Stomach (tissue), 9 donors: ENCODE results near the gene GPR171. TPM values are rescaled to one million over a fixed set of nuclear protein-coding genes. Genes with fewer than 3 reads are reported as not detected.
"Not testable (repeated sequence)": the region's sequence is repeated elsewhere in the genome, so short reads cannot be mapped to it uniquely, and the experiment has no call there.

Experiments used
- DNase-seq, 2 donors: peaks; one replicate each; pipeline versions ENCODE4 v3.0.0 to v3.0.0-alpha.2; 2013 to 2019
- H3K27ac ChIP-seq, 5 donors: fragments of 200-600 bp in 4 of 5; sonication (generic) in 4 of 5; one replicate each; pipeline ENCODE4 v1.5.1; 2013 to 2019; ENCODE audit warnings: mild to moderate bottlenecking in 1 of 5, moderate library complexity in 1 of 5
- H3K27me3 ChIP-seq, 3 donors: fragments of 200-600 bp; sonication (generic); one replicate each; pipeline ENCODE4 v1.5.1; 2017 to 2019; ENCODE audit warnings: mixed run types in 1 of 3
- H3K36me3 ChIP-seq, 4 donors: fragments of 200-600 bp; sonication (generic); 1 replicate in 3 of 4; 2 replicates in 1 of 4; pipeline ENCODE4 v1.5.1; 2016 to 2019
- H3K4me1 ChIP-seq, 4 donors: fragments of 200-600 bp; sonication (generic); one replicate each; pipeline ENCODE4 v1.5.1; 2016 to 2019
- H3K4me3 ChIP-seq, 4 donors: fragments of 200-600 bp; sonication (generic) in 3 of 4; one replicate each; pipeline ENCODE4 v1.5.1; 2016 to 2019; ENCODE audit warnings: mild to moderate bottlenecking in 1 of 4
- H3K9me3 ChIP-seq, 4 donors: fragments of 200-600 bp; sonication (generic); one replicate each; pipeline ENCODE4 v1.5.1; 2016 to 2019
- EP300 ChIP-seq: sonication (generic); formaldehyde crosslinking; IDR thresholded peaks from one replicate; pipeline ENCODE4 v1.6.1; 2017; ENCODE audit warnings: antibody characterized with exemption
- POLR2A ChIP-seq, 4 donors: fragments of 450-650 bp; IDR thresholded peaks; one replicate each; pipeline ENCODE4 v1.6.1; 2016; ENCODE audit warnings: antibody characterized with exemption in 4 of 4, control low read depth in 2 of 4, mild to moderate bottlenecking in 1 of 4, moderate library complexity in 1 of 4
- POLR2AphosphoS5 ChIP-seq, 3 donors: sonication (generic); formaldehyde crosslinking; IDR thresholded peaks; one replicate each; pipeline ENCODE4 v1.6.1; 2016; ENCODE audit warnings: antibody characterized with exemption in 3 of 3
- WGBS, 5 donors: extraction: QIAGEN DNeasy Blood & Tissue Kit in 3 of 5; methylation state at CpG; one replicate each; pipeline versions ENCODE4 v1.1.5 to v1.1.7; 2013 to 2018; 5-methylcytosine and 5-hydroxymethylcytosine counted together
- intact Hi-C: fragments of 100-400 bp; cut with DNase I; formaldehyde crosslinking; loops from one replicate; pipeline ENCODE4 v1.15.1; 2023; ENCODE audit warnings: low total_unique reads
- polyA plus RNA-seq, 3 donors: library from polyadenylated mRNA; stranded (reverse); fragments of 200-250 nt; gene quantifications; one replicate each; pipeline ENCODE4 v1.2.3, GENCODE V29; 2013
- total RNA-seq, 5 donors: library from RNA; depleted of rRNA; stranded (reverse); fragments of >200 nt; gene quantifications; one replicate each; pipeline versions ENCODE4 v1.1.0 to v1.2.3, GENCODE V29; 2014 to 2016
- TF ChIP-seq, protein P1 (sequence below), 7 experiments: fragments of 450-650 bp in 4 of 7; fragments of 200-600 bp in 3 of 7; sonication (generic) in 3 of 7; IDR thresholded peaks; one replicate each; pipeline ENCODE4 v1.5.1; 2016 to 2019; ENCODE audit warnings: antibody characterized with exemption in 7 of 7, control low read depth in 2 of 7, mild to moderate bottlenecking in 1 of 7
- donor health status: healthy with polysubstance abuse.
- donor health status: Bipolar disorder and iron deficiency.
- donor health status: healthy.

The GPR171 gene
- total and polyA plus RNA-seq, 8 donors = 0.44 to 37.5 (median 1.4) TPM; not detected in 1

DNA sequence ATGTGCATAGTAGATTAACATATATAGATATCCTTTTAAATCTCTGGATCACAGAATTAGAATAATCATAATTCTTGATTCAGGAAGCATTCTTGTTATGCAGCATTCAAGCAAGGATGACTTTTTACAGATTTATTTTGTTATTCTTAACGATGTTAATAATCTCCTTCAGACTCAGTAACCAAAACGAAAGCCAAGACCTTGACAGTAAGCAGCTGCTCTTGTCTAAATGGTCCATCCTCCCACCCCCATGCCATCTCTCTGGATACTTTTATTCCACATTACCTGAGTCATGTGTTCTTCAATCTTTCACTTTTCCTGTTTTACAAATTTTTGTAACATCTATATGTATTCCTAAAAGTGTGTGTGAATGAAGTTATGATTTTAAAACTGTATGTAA is 33.3 kb upstream of the GPR171 start:
- H3K4me3 ChIP-seq = no peak overlapping the region
- no peaks in the 10 kb centered on the region for H3K36me3 ChIP-seq
- H3K27ac ChIP-seq = peak overlapping the region in 1 of 5 donors; percentile 62
- H3K4me1 ChIP-seq = peaks cover 0 to 28% (median 14%) of the 10 kb centered on the region in 4 donors
- H3K9me3 ChIP-seq = no peaks in the 10 kb centered on the region
- DNase-seq = peak in 1 of 2 donors; percentile 39
- WGBS, 5 donors = 53 to 76% (median 71%) methylated on average over 2 of the region's 2 CpGs
- intact Hi-C loops = no loop called here
- TF ChIP-seq EP300 (no peak), POLR2AphosphoS5 (IDR thresholded peaks at IDR 0.05) (no peak), POLR2A (IDR thresholded peaks at IDR 0.05) (no peak)
- TF ChIP-seq, protein P1, sequence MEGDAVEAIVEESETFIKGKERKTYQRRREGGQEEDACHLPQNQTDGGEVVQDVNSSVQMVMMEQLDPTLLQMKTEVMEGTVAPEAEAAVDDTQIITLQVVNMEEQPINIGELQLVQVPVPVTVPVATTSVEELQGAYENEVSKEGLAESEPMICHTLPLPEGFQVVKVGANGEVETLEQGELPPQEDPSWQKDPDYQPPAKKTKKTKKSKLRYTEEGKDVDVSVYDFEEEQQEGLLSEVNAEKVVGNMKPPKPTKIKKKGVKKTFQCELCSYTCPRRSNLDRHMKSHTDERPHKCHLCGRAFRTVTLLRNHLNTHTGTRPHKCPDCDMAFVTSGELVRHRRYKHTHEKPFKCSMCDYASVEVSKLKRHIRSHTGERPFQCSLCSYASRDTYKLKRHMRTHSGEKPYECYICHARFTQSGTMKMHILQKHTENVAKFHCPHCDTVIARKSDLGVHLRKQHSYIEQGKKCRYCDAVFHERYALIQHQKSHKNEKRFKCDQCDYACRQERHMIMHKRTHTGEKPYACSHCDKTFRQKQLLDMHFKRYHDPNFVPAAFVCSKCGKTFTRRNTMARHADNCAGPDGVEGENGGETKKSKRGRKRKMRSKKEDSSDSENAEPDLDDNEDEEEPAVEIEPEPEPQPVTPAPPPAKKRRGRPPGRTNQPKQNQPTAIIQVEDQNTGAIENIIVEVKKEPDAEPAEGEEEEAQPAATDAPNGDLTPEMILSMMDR (IDR thresholded peaks at IDR 0.05) = no peak
- no peaks in the 10 kb centered on the region for H3K27me3 ChIP-seq

DNA sequence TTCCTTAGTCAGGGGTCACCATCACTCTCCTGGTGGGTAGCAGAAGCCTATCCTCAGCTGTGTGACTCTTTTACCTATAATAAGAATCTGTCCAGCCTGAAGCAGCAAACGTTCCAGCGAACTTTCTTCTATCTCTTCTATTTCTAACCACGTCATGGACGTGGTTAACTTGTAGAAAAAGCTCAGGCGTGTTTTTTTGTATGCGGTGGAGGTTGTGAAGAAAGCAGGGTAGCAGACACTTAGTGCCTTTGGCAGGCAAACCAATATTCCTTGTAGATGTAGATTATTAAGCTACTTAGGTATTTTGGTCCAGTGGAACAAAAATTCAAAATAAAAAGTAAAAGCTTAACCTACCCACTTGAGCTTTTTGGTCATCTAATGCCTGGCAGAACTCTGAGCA is 31.8 kb upstream of the GPR171 start:
- 86 to 90% (median 89%) methylated on average over 6 of the region's 6 CpGs for WGBS, 5 donors
- DNase-seq = no peak
- no peak overlapping the region for H3K4me3 ChIP-seq
- H3K4me1 ChIP-seq = peaks cover 0 to 36% (median 14%) of the 10 kb centered on the region in 4 donors
- intact Hi-C loops = no loop called here
- H3K36me3 ChIP-seq = no peaks in the 10 kb centered on the region
- H3K9me3 ChIP-seq = no peaks in the 10 kb centered on the region
- peak overlapping the region in 2 of 5 donors; percentile 23 to 62 for H3K27ac ChIP-seq
- no peak for TF ChIP-seq EP300
- TF ChIP-seq POLR2AphosphoS5 (IDR thresholded peaks at IDR 0.05) = no peak
- TF ChIP-seq POLR2A (IDR thresholded peaks at IDR 0.05) = no peak
- TF ChIP-seq, protein P1 (IDR thresholded peaks at IDR 0.05) = no peak
- no peaks in the 10 kb centered on the region for H3K27me3 ChIP-seq

DNA sequence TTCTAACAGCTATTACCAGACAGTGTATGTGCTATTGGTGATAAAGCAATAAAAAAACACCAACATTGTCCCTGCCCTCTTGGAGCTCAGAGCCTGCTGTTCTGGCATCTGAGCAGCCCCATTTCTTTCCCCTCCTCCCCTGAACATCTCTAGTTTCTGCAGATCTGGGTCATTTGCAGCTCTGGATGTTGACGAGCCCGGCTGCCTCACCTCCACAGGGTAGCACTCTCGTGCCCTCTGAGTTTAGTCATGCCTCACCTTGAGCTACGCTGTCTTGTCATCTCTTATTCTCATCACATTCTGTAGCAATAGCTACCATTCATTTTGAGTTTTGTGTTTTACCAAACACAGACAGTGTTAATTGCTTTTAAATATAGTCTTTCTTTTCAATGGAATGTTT is 30.0 kb upstream of the GPR171 start:
- no peaks in the 10 kb centered on the region for H3K36me3 ChIP-seq
- no peaks in the 10 kb centered on the region for H3K27me3 ChIP-seq
- 88 to 95% (median 92%) methylated on average over 4 of the region's 4 CpGs for WGBS, 5 donors
- peak overlapping the region in 1 of 5 donors; percentile 24 for H3K27ac ChIP-seq
- no peaks in the 10 kb centered on the region for H3K9me3 ChIP-seq
- no peak for DNase-seq
- no peak overlapping the region for H3K4me3 ChIP-seq
- TF ChIP-seq EP300 (no peak), POLR2A (IDR thresholded peaks at IDR 0.05) (no peak), POLR2AphosphoS5 (IDR thresholded peaks at IDR 0.05) (no peak)
- TF ChIP-seq, protein P1 (IDR thresholded peaks at IDR 0.05) = no peak
- H3K4me1 ChIP-seq = peaks cover 4 to 50% (median 28%) of the 10 kb centered on the region in 4 donors
- intact Hi-C loops = no loop called here

DNA sequence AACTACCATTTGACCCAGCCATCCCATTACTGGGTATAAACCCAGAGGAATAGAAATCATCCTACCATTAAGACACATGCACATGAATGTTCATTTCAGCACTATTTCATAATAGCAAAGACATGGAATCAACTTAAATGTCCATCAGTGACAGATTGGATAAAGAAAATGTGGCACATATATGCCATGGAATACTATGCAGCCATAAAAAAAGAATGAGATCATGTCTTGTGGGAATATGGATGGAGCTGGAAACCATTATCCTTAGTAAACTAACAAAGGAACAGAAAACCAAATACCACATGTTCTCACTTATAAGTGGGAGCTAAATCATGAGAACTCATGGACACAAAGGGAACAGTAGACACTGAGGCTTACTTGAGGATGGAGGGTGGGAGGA is 29.4 kb upstream of the GPR171 start:
- peak overlapping the region in 1 of 5 donors; percentile 20 for H3K27ac ChIP-seq
- H3K9me3 ChIP-seq, H3K36me3 ChIP-seq, DNase-seq, intact Hi-C loops, H3K4me3 ChIP-seq, H3K27me3 ChIP-seq: not testable (repeated sequence)
- peaks cover 4 to 56% (median 32%) of the 10 kb centered on the region in 4 donors for H3K4me1 ChIP-seq

DNA sequence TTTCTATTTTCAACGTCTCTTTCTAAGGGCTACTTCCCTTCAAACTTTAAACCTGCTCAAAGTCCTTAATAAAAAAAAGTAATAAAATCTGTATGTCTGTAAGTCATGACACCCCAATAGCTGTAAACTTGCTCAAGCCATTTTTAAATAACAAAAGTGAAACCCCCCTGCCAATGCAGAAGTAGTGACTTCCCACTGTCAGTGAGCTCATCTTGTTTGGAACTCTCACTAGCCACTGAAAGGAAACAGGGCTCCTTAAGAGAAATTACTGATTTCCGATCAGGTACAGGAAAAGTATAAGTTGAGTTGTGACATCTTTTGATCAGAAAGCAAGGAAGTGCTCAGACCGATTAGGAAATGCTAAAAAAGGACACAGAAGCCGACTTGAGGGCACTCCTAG is 27.6 kb upstream of the GPR171 start:
- no peaks in the 10 kb centered on the region for H3K27me3 ChIP-seq
- no peaks in the 10 kb centered on the region for H3K9me3 ChIP-seq
- TF ChIP-seq, protein P1 (IDR thresholded peaks at IDR 0.05) = no peak
- TF ChIP-seq POLR2A (IDR thresholded peaks at IDR 0.05) (no peak), POLR2AphosphoS5 (IDR thresholded peaks at IDR 0.05) (no peak), EP300 (no peak)
- no peaks in the 10 kb centered on the region for H3K36me3 ChIP-seq
- no peak overlapping the region for H3K4me3 ChIP-seq
- intact Hi-C loops = no loop called here
- 38 to 63% (median 45%) methylated on average over 4 of the region's 4 CpGs for WGBS, 5 donors
- peaks cover 4 to 64% (median 34%) of the 10 kb centered on the region in 4 donors for H3K4me1 ChIP-seq
- peak overlapping the region in 3 of 5 donors; percentile 31 to 78 (median 64) for H3K27ac ChIP-seq
- DNase-seq = peak in 1 of 2 donors; percentile 30
